ENCODE data around the gene CASTOR1. TPM values are rescaled to one million over a fixed set of nuclear protein-coding genes. Genes with fewer than 3 reads are reported as not detected.

Gene CASTOR1
- total RNA-seq, 1 experiment from 2014 or later, result 10.6 TPM

GRCh38 chr22:30262917-30263741 lies 26.2 kb downstream of the CASTOR1 start:
- H3K4me1 ChIP-seq (replicated peaks; ENCODE audit: insufficient read depth), result peaks cover 51% of the 10 kb centered on the region
- peak overlapping the region; percentile 76 for H2AFZ ChIP-seq
- H3K79me2 ChIP-seq (ENCODE audit: low read depth), result peaks cover 12% of the 10 kb centered on the region; the same call in 1 of the 2 replicates
- H3K9me2 ChIP-seq (ENCODE audit: insufficient read depth), result no peaks in the 10 kb centered on the region
- no peaks in the 10 kb centered on the region for H4K20me1 ChIP-seq (ENCODE audit: insufficient read depth)
- TF ChIP-seq EZH2 (IDR thresholded peaks at IDR 0.05; ENCODE audit: low read depth) (no peak), CTCF (conservative IDR thresholded peaks at IDR 0.05) (peak; percentile 100)
- ChIA-PET CTCF (interaction anchor here (0.5 to 1.2 kb wide), 5 partner anchors 14 to 175 kb away, joined by 3 to 7 read pairs (median 3); no protein-coding TSS in a partner anchor), POLR2A (ENCODE audit: unreplicated experiment) (interaction anchor here (0.7 kb wide), 1 partner anchor 35 kb away, joined by 3 read pairs; no protein-coding TSS in a partner anchor)
- no peaks in the 10 kb centered on the region for H3K36me3 ChIP-seq (ENCODE audit: low read depth)
- H3K27me3 ChIP-seq (ENCODE audit: insufficient read depth, low read depth), result no peaks in the 10 kb centered on the region
- H3K4me3 ChIP-seq, result peak overlapping the region; percentile 49; the same call in 1 of the 2 replicates
- intact Hi-C loops (cut with micrococcal nuclease; ENCODE audit: unreplicated experiment), result loop anchor here (1.0 to 10.0 kb wide), 3 partner anchors 64 to 342 kb away; partner anchors contain the start of gene TCN2
- H3K27ac ChIP-seq, result no peak overlapping the region
- peaks cover 23% of the 10 kb centered on the region; the same call in 1 of the 2 replicates for H3F3A ChIP-seq (ENCODE audit: insufficient read depth, low read depth)
- H3K4me2 ChIP-seq, result peak overlapping the region; percentile 71
- DNase-seq, result peak in 1 of 2 experiments; percentile 64
- H3K9me3 ChIP-seq (ENCODE audit: insufficient read depth, low read depth), result no peaks in the 10 kb centered on the region
- no TSS peak for BruUV-seq (replicated peaks)

GRCh38 chr22:30262112-30262511 lies 27.2 kb downstream of the CASTOR1 start:
- intact Hi-C loops (cut with micrococcal nuclease; ENCODE audit: unreplicated experiment), result loop anchor here (10.0 kb wide), 1 partner anchor 343 kb away; the partner anchor contains the start of gene TCN2
- H3K36me3 ChIP-seq (ENCODE audit: low read depth), result no peaks in the 10 kb centered on the region
- H3K4me2 ChIP-seq, result no peak overlapping the region
- TF ChIP-seq EZH2 (IDR thresholded peaks at IDR 0.05; ENCODE audit: low read depth) (no peak), CTCF (conservative IDR thresholded peaks at IDR 0.05) (no peak)
- no peak overlapping the region for H2AFZ ChIP-seq
- H3K27ac ChIP-seq, result peak overlapping the region; percentile 76; the same call in 1 of the 2 replicates
- no peak for DNase-seq
- H3K4me3 ChIP-seq, result no peak overlapping the region
- H3K4me1 ChIP-seq (replicated peaks; ENCODE audit: insufficient read depth), result peaks cover 54% of the 10 kb centered on the region
- H4K20me1 ChIP-seq (ENCODE audit: insufficient read depth), result no peaks in the 10 kb centered on the region
- no TSS peak for BruUV-seq (replicated peaks)
- no peaks in the 10 kb centered on the region for H3K27me3 ChIP-seq (ENCODE audit: insufficient read depth, low read depth)
- H3K79me2 ChIP-seq (ENCODE audit: low read depth), result peaks cover 20% of the 10 kb centered on the region
- ChIA-PET CTCF (interaction anchor here (1.2 kb wide), 1 partner anchor 26 kb away, joined by 3 read pairs; no protein-coding TSS in a partner anchor), POLR2A (ENCODE audit: unreplicated experiment) (no interaction called here)
- peaks cover 29% of the 10 kb centered on the region for H3F3A ChIP-seq (ENCODE audit: insufficient read depth, low read depth)
- H3K9me3 ChIP-seq (ENCODE audit: insufficient read depth, low read depth), result no peaks in the 10 kb centered on the region
- H3K9me2 ChIP-seq (ENCODE audit: insufficient read depth), result no peaks in the 10 kb centered on the region

- Histone ChIP-seq H4K20me1 (ENCODE audit: insufficient read depth) (no peaks in the 10 kb centered on the region), H3K27me3 (ENCODE audit: insufficient read depth, low read depth) (no peaks in the 10 kb centered on the region), H3K36me3 (ENCODE audit: low read depth) (no peaks in the 10 kb centered on the region), H3F3A (ENCODE audit: insufficient read depth, low read depth) (peaks cover 38% of the 10 kb centered on the region), H3K27ac (peak overlapping the region; percentile 76), H3K9me3 (ENCODE audit: insufficient read depth, low read depth) (no peaks in the 10 kb centered on the region), H3K9me2 (ENCODE audit: insufficient read depth) (no peaks in the 10 kb centered on the region), H2AFZ (no peak overlapping the region), H3K4me3 (no peak overlapping the region), H3K4me2 (peak overlapping the region; percentile 49), H3K4me1 (replicated peaks; ENCODE audit: insufficient read depth) (peaks cover 54% of the 10 kb centered on the region), H3K79me2 (ENCODE audit: low read depth) (peaks cover 30% of the 10 kb centered on the region)
- peak in 1 of 2 experiments; percentile 75 for DNase-seq
- CTCF ChIA-PET, result interaction anchor here (1.0 kb wide), 1 partner anchor 27 kb away, joined by 4 read pairs; no protein-coding TSS in a partner anchor
- TF ChIP-seq EZH2 (IDR thresholded peaks at IDR 0.05; ENCODE audit: low read depth) (no peak), CTCF (conservative IDR thresholded peaks at IDR 0.05) (no peak)
- intact Hi-C loops (cut with micrococcal nuclease; ENCODE audit: unreplicated experiment), result loop anchor here (10.0 kb wide), 1 partner anchor 344 kb away; the partner anchor contains the start of gene TCN2
- POLR2A ChIA-PET (ENCODE audit: unreplicated experiment), result interaction anchor here (0.6 to 0.7 kb wide), 2 partner anchors 96 to 742 kb away, joined by 3 to 4 read pairs; partner anchors contain the start of genes CCDC157 and SF3A1
- BruUV-seq (replicated peaks), result no TSS peak
Measured at GRCh38 chr22:30261134-30261533, 28.2 kb downstream of the CASTOR1 start.

Measured in PC-9 (cell line).